AG04449 (cell line): ENCODE data around the gene RRM1.

Experiments used
- CTCF ChIA-PET: fragments of 350-600 bp; formaldehyde crosslinking; extraction: SDS; loops from one replicate; lab custom pipeline; 2021; ENCODE audit warnings: antibody characterized with exemption; lab: Yijun Ruan, JAX
- POLR2A ChIA-PET: fragments of 400-600, 350-600 bp; formaldehyde crosslinking; extraction: SDS; loops from one replicate; lab custom pipeline; 2020; ENCODE audit warnings: antibody characterized with exemption, inconsistent platforms; lab: Yijun Ruan, JAX
- DNase-seq: peaks from one replicate; pipeline ENCODE4 v3.0.0-alpha.2; 2010; ENCODE audit warnings: low read depth, low spot score
- H3K4me3 ChIP-seq: 2 replicates; pipeline ENCODE4 v1.5.1; 2011; ENCODE audit warnings: low read depth, mild to moderate bottlenecking, control low read depth, low read length
- CTCF ChIP-seq: IDR thresholded peaks from one replicate; pipeline ENCODE4 v1.5.1; 2011; ENCODE audit warnings: mild to moderate bottlenecking, moderate library complexity, low read length, control low read depth, inconsistent platforms; ENCODE audit not compliant: insufficient read depth; ENCODE audit errors: missing control alignments

The RRM1 gene

DNA sequence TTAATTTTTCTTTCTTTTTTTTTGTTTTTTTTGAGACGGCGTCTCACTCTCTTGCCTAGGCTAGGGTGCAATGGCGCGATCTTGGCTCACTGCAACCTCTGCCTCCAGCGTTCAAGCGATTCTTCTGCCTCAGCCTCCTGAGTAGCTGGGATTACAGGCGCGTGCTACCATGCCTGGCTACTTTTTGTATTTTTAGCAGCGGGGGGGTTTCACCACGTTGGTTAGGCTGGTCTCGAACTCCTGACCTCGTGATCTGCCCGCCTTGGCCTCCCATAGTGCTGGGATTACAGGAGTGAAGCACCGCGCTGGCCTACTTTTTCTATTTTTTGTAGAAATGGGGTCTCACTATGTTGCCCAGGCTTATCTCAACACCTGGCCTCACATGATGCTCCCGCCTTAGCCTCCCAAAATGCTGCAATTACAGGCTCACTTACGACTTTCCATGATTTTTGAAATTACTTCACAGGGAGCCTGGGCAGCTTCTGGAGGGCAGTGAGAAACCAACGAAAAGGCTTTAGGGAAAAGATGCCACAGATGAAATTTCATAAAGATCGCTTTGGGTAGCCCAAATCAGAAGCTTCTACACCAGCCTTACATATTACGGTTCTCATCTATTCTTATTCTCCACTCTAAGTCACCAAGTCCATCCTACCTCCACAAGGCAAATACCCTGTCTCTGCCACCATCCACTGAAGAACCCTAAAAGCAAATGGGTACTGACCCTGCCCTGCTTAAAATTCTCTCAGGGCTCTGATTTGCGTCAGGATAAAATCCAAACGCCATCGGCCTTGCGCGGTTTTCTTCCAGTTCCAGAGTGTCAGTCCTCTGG is 866 bp upstream of the RRM1 start:
- DNase-seq, result no peak

DNA sequence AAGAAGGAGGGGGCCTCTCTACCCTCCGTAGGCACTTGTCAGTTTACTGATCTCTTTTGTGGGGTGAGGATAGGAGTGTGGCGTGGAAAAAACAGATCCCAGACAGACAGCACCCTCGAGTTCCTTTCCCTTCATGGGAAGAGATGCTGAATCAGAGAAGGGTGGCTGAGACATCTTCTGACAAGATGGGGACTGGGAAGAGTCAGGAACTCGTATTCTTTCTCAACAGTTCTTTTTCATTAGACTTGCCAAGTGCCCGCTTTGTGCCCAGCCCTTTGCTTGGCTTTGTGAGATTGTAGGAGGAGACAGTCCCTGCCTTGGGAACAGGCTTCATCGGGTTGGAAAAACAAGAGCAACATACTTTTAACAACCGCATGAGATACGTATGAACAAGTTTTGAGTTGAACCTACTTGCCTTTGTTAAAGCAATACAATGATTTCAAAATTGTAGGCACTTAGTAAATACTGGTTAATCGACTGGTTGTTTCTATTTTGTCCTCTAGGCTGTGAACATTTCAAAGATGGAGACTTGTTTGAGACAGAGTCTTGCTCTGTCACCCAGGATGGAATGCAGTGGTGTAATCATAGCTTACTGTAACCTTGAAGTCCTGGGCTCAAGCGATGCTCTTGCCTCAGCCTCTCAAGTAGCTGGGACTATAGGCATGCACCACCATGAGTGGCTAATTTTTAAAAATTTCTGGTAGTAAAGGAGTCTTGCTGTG is 1.1 kb downstream of the RRM1 start:
- H3K4me3 ChIP-seq, result peak overlapping the region; percentile 93
- ChIA-PET POLR2A (no interaction called here), CTCF (interaction anchor here (1.6 to 2.0 kb wide), 2 partner anchors 23 to 245 kb away, joined by 5 to 8 read pairs; no protein-coding TSS in a partner anchor)
- DNase-seq, result peak; percentile 56
- TF ChIP-seq CTCF, result no peak

More for the DNA sequence above, 866 bp upstream of the RRM1 start:
- no peak for TF ChIP-seq CTCF
- peak overlapping the region; percentile 93 for H3K4me3 ChIP-seq
- ChIA-PET POLR2A (no interaction called here), CTCF (interaction anchor here (1.2 to 2.0 kb wide), 2 partner anchors 21 to 244 kb away, joined by 4 to 8 read pairs; no protein-coding TSS in a partner anchor)

DNA sequence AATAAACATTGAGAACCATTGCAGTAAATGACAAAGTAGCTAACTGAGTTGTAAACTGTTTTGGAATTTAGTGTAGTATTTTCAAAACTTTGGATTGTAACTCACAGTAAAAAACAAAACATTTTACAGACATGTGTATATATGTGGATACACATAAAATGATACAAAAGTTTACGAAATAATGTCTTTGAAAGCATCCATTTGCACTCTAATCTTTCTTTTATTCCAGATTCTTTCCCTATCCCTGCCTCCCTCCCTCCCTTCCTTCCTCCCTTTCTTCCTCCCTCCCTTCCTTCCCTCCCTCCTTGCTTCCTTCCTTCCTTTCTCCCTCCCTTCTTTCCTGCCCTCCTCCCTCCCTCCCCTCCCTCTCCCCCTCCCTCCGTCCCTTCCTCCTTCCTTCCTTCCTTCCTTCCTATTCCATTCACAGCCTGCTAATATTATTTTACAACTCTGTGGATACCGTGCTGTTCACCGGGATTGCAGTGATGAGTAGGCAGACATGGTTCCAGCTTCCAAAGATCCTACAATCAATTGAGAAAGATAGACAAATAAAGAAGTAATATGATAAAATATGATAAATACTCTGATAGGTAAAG is 3.5 kb downstream of the RRM1 start:
- ChIA-PET POLR2A (no interaction called here), CTCF (interaction anchor here (1.5 kb wide), 1 partner anchor 243 kb away, joined by 5 read pairs; the partner anchor contains the start of gene STIM1)
- no peak for TF ChIP-seq CTCF
- no peak overlapping the region for H3K4me3 ChIP-seq
- no peak for DNase-seq

DNA sequence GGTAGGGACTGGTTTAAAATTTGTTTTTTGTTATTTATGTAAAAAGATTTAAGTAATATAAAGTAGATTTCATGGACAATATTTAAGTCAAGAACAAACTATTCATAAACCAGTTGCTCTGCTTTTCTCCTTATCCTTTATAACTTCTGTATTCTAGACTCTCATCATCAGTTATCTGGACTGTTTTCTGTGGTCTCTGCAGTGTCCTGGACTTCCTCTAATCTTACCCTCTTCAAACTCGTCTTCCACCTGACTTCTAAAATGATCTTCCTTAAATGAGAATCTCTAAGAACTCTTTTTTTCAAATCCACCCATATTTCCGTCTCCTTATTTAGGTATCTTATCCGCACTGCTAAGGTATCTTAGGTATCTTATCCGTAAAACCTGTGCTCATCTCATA is 8.1 kb downstream of the RRM1 start:
- TF ChIP-seq CTCF, result no peak
- ChIA-PET POLR2A (no interaction called here), CTCF (no interaction called here)
- DNase-seq, result no peak
- H3K4me3 ChIP-seq, result no peak overlapping the region

GRCh38 chr11:4103269-4103668 is 8.7 kb downstream of the RRM1 start:
- no peak for DNase-seq
- ChIA-PET POLR2A (no interaction called here), CTCF (no interaction called here)
- TF ChIP-seq CTCF, result no peak
- no peak overlapping the region for H3K4me3 ChIP-seq

DNA sequence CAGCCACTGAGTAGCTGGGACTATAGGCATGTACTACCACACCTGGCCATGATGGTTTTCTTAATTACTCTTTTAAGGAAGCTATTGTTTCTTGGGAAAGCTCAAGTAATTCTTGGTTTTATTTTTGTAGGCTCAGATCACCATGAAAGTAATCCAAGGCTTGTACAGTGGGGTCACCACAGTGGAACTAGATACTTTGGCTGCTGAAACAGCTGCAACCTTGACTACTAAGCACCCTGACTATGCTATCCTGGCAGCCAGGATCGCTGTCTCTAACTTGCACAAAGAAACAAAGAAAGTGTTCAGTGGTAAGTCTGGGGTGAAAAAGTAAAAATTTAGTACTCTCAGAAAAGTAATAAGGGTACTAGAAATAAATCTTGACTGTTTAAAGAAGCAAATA is 11.3 kb downstream of the RRM1 start:
- POLR2A ChIA-PET, result no interaction called here

More for the DNA sequence above, 11.3 kb downstream of the RRM1 start:
- CTCF ChIA-PET, result no interaction called here
- no peak overlapping the region for H3K4me3 ChIP-seq
- no peak for DNase-seq
- TF ChIP-seq CTCF, result no peak
